NCI-H510A treated with DMSO at 0.1 percent for 48 hours (cell line): Measurements from ENCODE around the gene SUGP1.
A peak's percentile ranks its signal among the peaks of the same experiment; 100 is the strongest.
"Not testable (repeated sequence)": the region's sequence is repeated elsewhere in the genome, so short reads cannot be mapped to it uniquely, and the experiment has no call there.

Experiments used
- DNase-seq: peaks from one replicate; lab custom pipeline; 2025; lab: John Stamatoyannopoulos, UW

SUGP1 gene

GRCh38 chr19:19267305-19267704 lies 53.0 kb downstream of the SUGP1 start:
- DNase-seq = no peak

- DNase-seq = no peak
Observed at GRCh38 chr19:19263886-19264487, 56.3 kb downstream of the SUGP1 start.

GRCh38 chr19:19262190-19263057 lies 57.9 kb downstream of the SUGP1 start:
- DNase-seq = no peak

- no peak for DNase-seq
Observed at GRCh38 chr19:19261350-19262189, 58.7 kb downstream of the SUGP1 start.

- no peak for DNase-seq
Observed at GRCh38 chr19:19260417-19261214, 59.7 kb downstream of the SUGP1 start.

GRCh38 chr19:19259741-19260140 lies 60.6 kb downstream of the SUGP1 start:
- peak; percentile 8 for DNase-seq

GRCh38 chr19:19258589-19259338 lies 61.5 kb downstream of the SUGP1 start:
- DNase-seq = no peak

GRCh38 chr19:19257836-19258588 lies 62.3 kb downstream of the SUGP1 start:
- DNase-seq = no peak

GRCh38 chr19:19257137-19257536 lies 63.2 kb downstream of the SUGP1 start:
- DNase-seq = peak; percentile 21

- DNase-seq = no peak
Observed at GRCh38 chr19:19256072-19256969, 64.0 kb downstream of the SUGP1 start.

- DNase-seq = not testable (repeated sequence)
Observed at GRCh38 chr19:19253409-19253808, 66.9 kb downstream of the SUGP1 start.

GRCh38 chr19:19250196-19250801 lies 70.0 kb downstream of the SUGP1 start:
- no peak for DNase-seq

GRCh38 chr19:19240476-19240875 lies 79.8 kb downstream of the SUGP1 start:
- DNase-seq = no peak

GRCh38 chr19:19239675-19240074 lies 80.6 kb downstream of the SUGP1 start:
- no peak for DNase-seq

GRCh38 chr19:19238126-19238894 lies 82.0 kb downstream of the SUGP1 start:
- DNase-seq = no peak

GRCh38 chr19:19236173-19236572 lies 84.1 kb downstream of the SUGP1 start:
- DNase-seq = no peak

GRCh38 chr19:19234220-19234816 lies 86.0 kb downstream of the SUGP1 start:
- no peak for DNase-seq
